ENCODE data around the gene OR5D18.
"Not testable (repeated sequence)": the region's sequence is repeated elsewhere in the genome, so short reads cannot be mapped to it uniquely, and the experiment has no call there.

Gene OR5D18

GRCh38 chr11:55826919-55827318, 7.5 kb downstream of the OR5D18 start, which contains the start of gene OR5L2:
Gene OR5L2, plus strand, starts transcription at chr11:55827219. Its CDS starts 0 bp downstream, at chr11:55827219.
- TF ChIP-seq CTCF (conservative IDR thresholded peaks at IDR 0.05; ENCODE audit: low read depth, low read length) = no peak
- no peak for DNase-seq (ENCODE audit: low read depth)
- no peak within 1 kb of the TSS for H3K4me3 ChIP-seq (ENCODE audit: low read depth, low read length)

GRCh38 chr11:55838452-55838851, 19.0 kb downstream of the OR5D18 start, which contains the start of gene OR5D16:
Gene OR5D16, plus strand, starts transcription at chr11:55838752. Its CDS starts 0 bp downstream, at chr11:55838752.
- DNase-seq (ENCODE audit: low read depth) = no peak
- H3K4me3 ChIP-seq (ENCODE audit: low read depth, low read length) = no peak within 1 kb of the TSS
- TF ChIP-seq CTCF (conservative IDR thresholded peaks at IDR 0.05; ENCODE audit: low read depth, low read length) = no peak

- no peak for TF ChIP-seq CTCF (conservative IDR thresholded peaks at IDR 0.05; ENCODE audit: low read depth, low read length)
- no peak for DNase-seq (ENCODE audit: low read depth)
- H3K4me3 ChIP-seq (ENCODE audit: low read depth, low read length) = no peak overlapping the region
Observed at GRCh38 chr11:55847453-55847852, 28.0 kb downstream of the OR5D18 start.

- no peak overlapping the region for H3K4me3 ChIP-seq (ENCODE audit: low read depth, low read length)
- DNase-seq (ENCODE audit: low read depth) = no peak
- no peak for TF ChIP-seq CTCF (conservative IDR thresholded peaks at IDR 0.05; ENCODE audit: low read depth, low read length)
Observed at GRCh38 chr11:55849037-55849436, 29.6 kb downstream of the OR5D18 start.

GRCh38 chr11:55852141-55852540, 32.7 kb downstream of the OR5D18 start:
- DNase-seq (ENCODE audit: low read depth) = no peak
- TF ChIP-seq CTCF (conservative IDR thresholded peaks at IDR 0.05; ENCODE audit: low read depth, low read length) = no peak
- no peak overlapping the region for H3K4me3 ChIP-seq (ENCODE audit: low read depth, low read length)

- H3K4me3 ChIP-seq (ENCODE audit: low read depth, low read length) = no peak overlapping the region
- TF ChIP-seq CTCF (conservative IDR thresholded peaks at IDR 0.05; ENCODE audit: low read depth, low read length) = no peak
- no peak for DNase-seq (ENCODE audit: low read depth)
Observed at GRCh38 chr11:55854704-55855103, 35.3 kb downstream of the OR5D18 start.

GRCh38 chr11:55867354-55867753, 47.9 kb downstream of the OR5D18 start:
- not testable (repeated sequence) for DNase-seq (ENCODE audit: low read depth)

More at GRCh38 chr11:55867354-55867753, 47.9 kb downstream of the OR5D18 start:
- H3K4me3 ChIP-seq (ENCODE audit: low read depth, low read length) = not testable (repeated sequence)
